Fibroblast of villous mesenchyme (primary cell): Measurements from ENCODE around the gene ATP2C2. TPM values are rescaled to one million over a fixed set of nuclear protein-coding genes. Genes with fewer than 3 reads are reported as not detected.

Experiments used
- DNase-seq: peaks from one replicate; pipeline ENCODE4 v3.0.0-alpha.2; 2010; ENCODE audit warnings: low read depth
- H3K4me3 ChIP-seq: 2 replicates; pipeline ENCODE4 v1.5.1; 2011; ENCODE audit warnings: low read depth, mild to moderate bottlenecking, low read length
- total RNA-seq: library from RNA; depleted of rRNA; stranded (reverse); fragments of >200 nt; gene quantifications from 2 replicates; pipeline ENCODE4 v1.2.3, GENCODE V29; 2012
- TF ChIP-seq, protein P1 (sequence below): IDR thresholded peaks from 2 replicates; pipeline ENCODE4 v1.5.1; 2012; ENCODE audit warnings: low read depth, mild to moderate bottlenecking, low read length; ENCODE audit not compliant: insufficient read depth

Gene ATP2C2
- total RNA-seq, 1 donor, result not detected

DNA sequence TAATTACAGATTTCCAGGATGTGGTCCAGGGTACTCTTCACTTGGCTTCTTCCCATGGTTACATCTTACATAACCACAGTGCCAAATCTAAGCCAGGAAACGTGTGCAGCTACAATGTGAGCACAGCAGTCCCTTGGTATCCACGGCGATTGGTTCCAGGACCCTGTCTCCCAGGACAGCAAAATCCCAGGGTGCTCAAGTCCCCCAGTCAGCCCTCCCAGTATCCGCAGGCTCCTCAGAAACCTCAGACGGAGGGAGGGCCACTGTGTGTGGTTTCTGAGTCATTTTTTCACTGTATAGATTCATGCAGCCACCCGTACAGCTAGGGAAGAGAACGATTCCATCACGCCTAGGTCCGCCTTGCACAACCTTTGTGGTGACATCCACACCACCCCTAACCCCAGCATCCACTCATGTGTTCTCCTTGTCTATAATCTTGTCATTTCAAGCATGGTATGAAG is 11.1 kb upstream of the ATP2C2 start:
- no peak for DNase-seq
- TF ChIP-seq, protein P1, sequence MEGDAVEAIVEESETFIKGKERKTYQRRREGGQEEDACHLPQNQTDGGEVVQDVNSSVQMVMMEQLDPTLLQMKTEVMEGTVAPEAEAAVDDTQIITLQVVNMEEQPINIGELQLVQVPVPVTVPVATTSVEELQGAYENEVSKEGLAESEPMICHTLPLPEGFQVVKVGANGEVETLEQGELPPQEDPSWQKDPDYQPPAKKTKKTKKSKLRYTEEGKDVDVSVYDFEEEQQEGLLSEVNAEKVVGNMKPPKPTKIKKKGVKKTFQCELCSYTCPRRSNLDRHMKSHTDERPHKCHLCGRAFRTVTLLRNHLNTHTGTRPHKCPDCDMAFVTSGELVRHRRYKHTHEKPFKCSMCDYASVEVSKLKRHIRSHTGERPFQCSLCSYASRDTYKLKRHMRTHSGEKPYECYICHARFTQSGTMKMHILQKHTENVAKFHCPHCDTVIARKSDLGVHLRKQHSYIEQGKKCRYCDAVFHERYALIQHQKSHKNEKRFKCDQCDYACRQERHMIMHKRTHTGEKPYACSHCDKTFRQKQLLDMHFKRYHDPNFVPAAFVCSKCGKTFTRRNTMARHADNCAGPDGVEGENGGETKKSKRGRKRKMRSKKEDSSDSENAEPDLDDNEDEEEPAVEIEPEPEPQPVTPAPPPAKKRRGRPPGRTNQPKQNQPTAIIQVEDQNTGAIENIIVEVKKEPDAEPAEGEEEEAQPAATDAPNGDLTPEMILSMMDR, result no peak
- H3K4me3 ChIP-seq, result no peak overlapping the region

- TF ChIP-seq, protein P1, result no peak
- DNase-seq, result no peak
- no peak overlapping the region for H3K4me3 ChIP-seq
These were observed 9.6 kb upstream of the ATP2C2 start for GRCh38 chr16:84358601-84359295.

GRCh38 chr16:84359326-84359725 is 9.0 kb upstream of the ATP2C2 start:
- DNase-seq, result no peak
- no peak overlapping the region for H3K4me3 ChIP-seq
- TF ChIP-seq, protein P1, result no peak

GRCh38 chr16:84360170-84360569 is 8.2 kb upstream of the ATP2C2 start:
- DNase-seq, result no peak
- TF ChIP-seq, protein P1, result no peak
- no peak overlapping the region for H3K4me3 ChIP-seq

GRCh38 chr16:84360748-84361147 is 7.6 kb upstream of the ATP2C2 start:
- TF ChIP-seq, protein P1, result no peak
- H3K4me3 ChIP-seq, result no peak overlapping the region
- no peak for DNase-seq

- TF ChIP-seq, protein P1, result no peak
- DNase-seq, result no peak
- H3K4me3 ChIP-seq, result no peak overlapping the region
These were observed 6.8 kb upstream of the ATP2C2 start for GRCh38 chr16:84361546-84361945.
